Omental fat pad (tissue), 4 donors: Measurements from ENCODE around the gene IDH3G. TPM values are rescaled to one million over a fixed set of nuclear protein-coding genes. Genes with fewer than 3 reads are reported as not detected.

Experiments
- ATAC-seq: fragments of 150-250 bp; one replicate; pipeline ENCODE4 v1.9.1; 2016; ENCODE audit warnings: mild to moderate bottlenecking, moderate library complexity; ENCODE audit not compliant: low FRiP score
- DNase-seq: peaks from one replicate; pipeline ENCODE4 v3.0.0-alpha.2; 2019; ENCODE audit warnings: low spot score
- total RNA-seq, 4 donors: library from RNA; depleted of rRNA; stranded (reverse); fragments of >200 nt; gene quantifications; one replicate each; pipeline ENCODE4 v1.1.0, GENCODE V29; 2016
- TF ChIP-seq, protein P1 (sequence below), 3 donors: fragments of 450-650 bp; IDR thresholded peaks; one replicate each; pipeline ENCODE4 v1.5.1; 2016 to 2017; ENCODE audit warnings: antibody characterized with exemption in 3 of 3, mild to moderate bottlenecking in 3 of 3, moderate library complexity in 2 of 3

Gene IDH3G
- total RNA-seq, 4 donors from 2014 or later = 71.9 to 119 (median 89.7) TPM

DNA sequence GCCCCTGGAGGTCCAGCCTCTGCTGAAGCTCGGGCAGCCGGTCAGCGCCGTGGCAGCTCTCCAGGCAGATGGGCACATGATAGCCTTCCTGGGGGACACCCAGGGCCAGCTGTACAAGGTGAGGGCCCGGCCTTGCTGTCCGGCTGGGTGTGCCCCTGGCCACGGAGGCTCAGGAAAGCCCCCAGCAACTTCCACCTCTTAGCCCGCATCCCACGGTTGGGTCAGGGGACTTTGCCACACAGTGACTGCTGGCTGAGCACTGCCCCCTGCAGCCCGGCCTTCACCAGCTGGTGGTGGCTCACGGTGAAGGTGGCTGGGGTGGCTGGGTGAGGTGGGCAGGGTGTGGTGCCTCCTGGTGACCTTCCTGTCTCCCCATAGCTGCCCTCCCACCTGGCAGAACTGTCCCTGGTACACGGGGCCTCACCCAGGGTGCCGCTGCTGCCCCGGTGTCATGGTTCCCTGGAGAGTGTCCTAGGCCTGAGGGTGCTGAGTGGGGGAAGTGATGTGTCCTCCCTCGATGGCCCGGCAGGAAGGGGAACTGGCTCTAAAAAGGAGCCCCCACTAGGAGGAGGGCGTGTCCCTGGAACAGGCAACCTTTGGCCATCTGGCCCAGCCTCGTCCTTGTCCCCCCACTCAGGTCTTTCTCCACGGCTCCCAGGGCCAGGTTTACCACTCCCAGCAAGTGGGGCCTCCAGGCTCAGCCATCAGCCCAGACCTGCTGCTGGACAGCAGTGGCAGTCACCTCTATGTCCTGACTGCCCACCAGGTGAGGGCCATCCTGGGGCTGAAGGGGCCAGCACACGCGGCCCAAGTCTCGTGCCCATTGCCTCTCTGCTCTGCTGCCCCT is 25.6 kb downstream of the IDH3G start:
- ATAC-seq (no peak), DNase-seq (no peak)
- TF ChIP-seq, protein P1, sequence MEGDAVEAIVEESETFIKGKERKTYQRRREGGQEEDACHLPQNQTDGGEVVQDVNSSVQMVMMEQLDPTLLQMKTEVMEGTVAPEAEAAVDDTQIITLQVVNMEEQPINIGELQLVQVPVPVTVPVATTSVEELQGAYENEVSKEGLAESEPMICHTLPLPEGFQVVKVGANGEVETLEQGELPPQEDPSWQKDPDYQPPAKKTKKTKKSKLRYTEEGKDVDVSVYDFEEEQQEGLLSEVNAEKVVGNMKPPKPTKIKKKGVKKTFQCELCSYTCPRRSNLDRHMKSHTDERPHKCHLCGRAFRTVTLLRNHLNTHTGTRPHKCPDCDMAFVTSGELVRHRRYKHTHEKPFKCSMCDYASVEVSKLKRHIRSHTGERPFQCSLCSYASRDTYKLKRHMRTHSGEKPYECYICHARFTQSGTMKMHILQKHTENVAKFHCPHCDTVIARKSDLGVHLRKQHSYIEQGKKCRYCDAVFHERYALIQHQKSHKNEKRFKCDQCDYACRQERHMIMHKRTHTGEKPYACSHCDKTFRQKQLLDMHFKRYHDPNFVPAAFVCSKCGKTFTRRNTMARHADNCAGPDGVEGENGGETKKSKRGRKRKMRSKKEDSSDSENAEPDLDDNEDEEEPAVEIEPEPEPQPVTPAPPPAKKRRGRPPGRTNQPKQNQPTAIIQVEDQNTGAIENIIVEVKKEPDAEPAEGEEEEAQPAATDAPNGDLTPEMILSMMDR (IDR thresholded peaks at IDR 0.05) = no peak

DNA sequence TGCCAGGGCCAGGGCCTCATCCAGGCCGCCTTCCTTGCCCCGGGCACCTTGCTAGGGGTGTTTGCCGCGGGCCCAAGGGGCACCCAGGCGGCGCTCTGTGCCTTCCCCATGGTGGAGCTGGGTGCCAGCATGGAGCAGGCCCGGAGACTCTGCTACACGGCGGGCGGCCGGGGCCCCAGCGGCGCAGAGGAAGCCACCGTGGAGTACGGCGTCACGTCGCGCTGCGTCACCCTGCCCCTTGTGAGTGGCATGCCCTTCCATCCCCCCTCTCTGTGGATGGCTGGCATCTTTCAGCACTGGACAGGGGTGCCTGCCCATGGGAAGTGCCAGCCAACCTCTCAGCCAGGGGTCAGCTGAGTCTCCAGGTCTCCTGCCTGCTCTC is 26.5 kb downstream of the IDH3G start:
- TF ChIP-seq, protein P1 (IDR thresholded peaks at IDR 0.05) = no peak
- ATAC-seq = no peak
- DNase-seq = no peak

DNA sequence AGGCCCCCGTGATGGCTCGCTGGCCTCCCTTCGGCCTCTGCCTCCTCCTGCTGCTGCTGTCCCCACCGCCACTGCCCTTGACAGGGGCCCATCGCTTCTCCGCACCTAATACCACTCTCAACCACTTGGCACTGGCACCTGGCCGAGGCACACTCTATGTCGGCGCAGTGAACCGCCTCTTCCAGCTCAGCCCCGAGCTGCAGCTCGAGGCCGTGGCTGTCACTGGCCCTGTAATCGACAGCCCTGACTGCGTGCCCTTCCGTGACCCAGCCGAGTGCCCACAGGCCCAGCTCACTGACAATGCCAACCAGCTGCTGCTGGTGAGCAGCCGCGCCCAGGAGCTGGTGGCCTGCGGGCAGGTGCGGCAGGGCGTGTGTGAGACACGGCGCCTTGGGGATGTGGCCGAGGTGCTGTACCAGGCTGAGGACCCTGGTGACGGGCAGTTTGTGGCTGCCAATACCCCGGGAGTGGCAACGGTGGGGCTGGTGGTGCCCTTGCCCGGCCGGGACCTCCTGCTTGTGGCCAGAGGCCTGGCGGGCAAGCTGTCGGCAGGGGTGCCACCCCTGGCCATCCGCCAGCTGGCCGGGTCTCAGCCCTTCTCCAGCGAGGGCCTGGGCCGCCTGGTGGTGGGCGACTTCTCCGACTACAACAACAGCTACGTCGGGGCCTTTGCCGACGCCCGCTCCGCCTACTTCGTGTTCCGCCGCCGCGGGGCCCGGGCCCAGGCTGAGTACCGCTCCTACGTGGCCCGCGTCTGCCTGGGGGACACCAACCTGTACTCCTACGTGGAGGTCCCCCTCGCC is 27.1 kb downstream of the IDH3G start:
- DNase-seq (no peak), ATAC-seq (no peak)
- TF ChIP-seq, protein P1 (IDR thresholded peaks at IDR 0.05) = no peak

DNA sequence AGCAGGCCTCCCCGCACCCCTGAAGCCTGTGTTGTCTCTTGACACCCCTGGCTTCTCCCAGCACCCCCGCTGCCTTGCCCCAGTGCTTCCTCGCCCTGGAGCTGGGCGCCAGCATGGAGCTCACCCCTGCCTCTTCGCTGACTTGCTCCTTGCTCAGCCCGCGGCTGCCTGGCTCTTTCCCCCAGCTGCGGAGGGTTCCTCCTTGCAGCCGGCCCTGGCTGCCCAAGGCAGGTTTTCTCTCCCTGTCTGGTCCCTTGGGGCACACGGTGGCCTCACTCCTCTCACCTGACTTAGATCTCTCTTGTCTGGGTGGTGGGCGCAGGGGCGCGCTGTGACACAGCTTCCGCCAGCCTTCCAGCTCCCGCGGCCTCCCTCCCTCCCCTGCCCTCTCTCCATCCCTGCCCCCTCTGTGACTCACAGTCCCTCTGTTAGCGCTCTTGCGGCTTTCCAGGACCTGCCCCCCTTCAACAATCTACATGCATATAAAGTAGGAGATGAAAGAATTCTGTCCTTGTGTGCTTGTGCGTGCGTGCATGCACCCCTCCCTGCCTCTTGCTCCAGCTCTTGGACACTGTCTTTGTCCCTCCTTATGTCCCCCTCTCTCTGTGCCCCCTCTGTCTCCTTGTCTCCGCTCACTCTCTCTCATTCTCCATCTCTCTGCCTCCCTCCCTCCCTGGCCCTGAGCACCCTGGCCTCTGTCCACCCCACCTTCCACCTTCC is 27.9 kb downstream of the IDH3G start:
- TF ChIP-seq, protein P1 (IDR thresholded peaks at IDR 0.05) = no peak
- no peak for DNase-seq
- no peak for ATAC-seq

DNA sequence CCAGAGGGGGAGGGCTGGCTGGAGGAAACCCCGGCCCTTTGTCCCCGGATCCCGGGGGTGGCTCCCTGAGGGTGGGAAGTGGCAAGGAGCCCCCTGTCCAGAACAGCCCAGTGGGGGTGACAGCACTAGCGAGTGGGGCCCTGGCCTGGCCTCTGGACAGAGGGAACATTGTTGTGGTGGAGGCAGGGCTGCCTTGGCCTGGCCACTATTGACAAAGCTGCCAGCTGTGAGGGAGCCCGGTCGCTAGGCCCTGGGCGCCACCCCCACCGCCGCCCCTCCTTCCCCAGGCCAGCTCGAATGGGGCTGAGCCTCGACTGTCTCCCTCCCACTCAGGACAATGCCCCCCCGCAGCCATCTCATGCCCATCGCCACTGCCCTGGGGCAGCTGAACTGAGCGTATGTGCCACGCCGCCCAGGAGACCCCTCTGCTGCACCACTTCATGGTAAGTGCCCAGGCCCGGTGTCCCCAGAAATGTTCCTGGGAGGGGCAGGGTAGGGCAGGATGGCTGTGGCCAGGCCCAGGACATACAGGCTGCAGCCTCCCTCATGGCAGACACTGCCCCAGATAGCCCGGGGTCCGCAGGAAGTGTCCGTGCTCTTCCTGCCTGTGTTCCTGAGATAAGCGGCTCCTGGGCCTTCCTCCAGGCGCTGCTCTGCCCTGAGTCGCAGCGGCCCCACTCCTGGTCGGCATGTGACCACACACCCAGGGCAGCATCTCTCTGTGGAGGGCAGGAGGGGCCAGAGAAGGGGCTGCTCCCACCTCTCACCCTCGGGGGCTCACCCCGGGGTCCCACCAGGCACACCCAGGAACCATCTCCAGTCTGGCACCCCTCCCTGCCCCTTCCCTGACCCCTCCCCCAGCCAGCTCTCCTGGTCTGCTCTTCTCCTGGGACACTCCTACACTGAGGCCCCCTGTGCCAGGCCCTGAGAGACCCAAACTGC is 28.8 kb downstream of the IDH3G start:
- DNase-seq (no peak), ATAC-seq (no peak)
- TF ChIP-seq, protein P1 (IDR thresholded peaks at IDR 0.05) = no peak

DNA sequence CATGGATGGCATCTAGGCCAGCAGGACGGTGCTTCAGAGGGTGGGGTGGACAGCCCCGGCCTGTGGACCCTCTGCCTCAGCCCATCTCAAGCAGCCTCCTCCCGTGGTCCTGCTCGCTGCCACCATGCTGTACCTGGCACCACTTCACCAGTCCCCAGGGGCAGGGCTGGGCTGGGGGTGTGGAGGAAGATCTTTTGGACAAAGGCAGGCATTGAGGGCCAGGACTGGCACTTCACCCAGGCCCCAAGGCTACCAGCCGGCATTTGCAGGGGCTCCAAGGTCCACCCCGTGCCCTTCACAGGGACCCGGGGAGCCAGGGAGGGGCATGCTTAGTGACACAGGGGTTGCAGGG is 29.4 kb downstream of the IDH3G start:
- ATAC-seq (no peak), DNase-seq (no peak)
- TF ChIP-seq, protein P1 (IDR thresholded peaks at IDR 0.05) = no peak
